Stimulated activated CD8-positive, alpha-beta memory T cell treated with anti-CD3 and anti-CD28 coated beads, Interleukin-4, amount 100 ng/mL, for 1 hour (primary cell): ENCODE results near the gene WDR33.
"Not testable (repeated sequence)": the region's sequence is repeated elsewhere in the genome, so short reads cannot be mapped to it uniquely, and the experiment has no call there.

Experiments used
- DNase-seq, 2 donors: peaks; one replicate each; pipeline ENCODE4 v3.0.0-alpha.2; 2020; ENCODE audit warnings: low read depth in 2 of 2, low spot score in 1 of 2

WDR33 gene

GRCh38 chr2:127769587-127769986 lies 41.4 kb downstream of the WDR33 start:
- DNase-seq: no peak

- no peak for DNase-seq
Observed at GRCh38 chr2:127768775-127769479, 42.0 kb downstream of the WDR33 start.

- DNase-seq: no peak
Observed at GRCh38 chr2:127763776-127764175, 47.2 kb downstream of the WDR33 start.

DNA sequence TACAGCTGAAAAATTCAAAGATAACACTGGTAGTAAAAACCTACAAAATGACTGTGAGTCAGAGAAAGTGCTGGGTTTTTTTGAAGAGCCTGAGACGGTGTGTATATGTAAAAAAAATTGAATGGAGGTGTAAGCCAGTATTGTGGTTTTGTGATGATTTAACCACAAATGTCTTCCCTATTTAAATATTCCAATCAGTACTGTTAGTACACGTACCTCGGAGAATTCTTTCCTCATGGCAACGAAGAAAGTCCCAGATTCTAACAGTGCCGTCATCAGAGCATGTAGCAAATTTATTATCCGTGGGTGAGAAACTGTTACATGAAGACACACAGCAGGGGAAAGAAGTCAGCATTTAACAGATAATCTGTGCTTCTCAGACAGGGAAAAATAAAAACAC lies 48.1 kb downstream of the WDR33 start:
- no peak for DNase-seq

DNA sequence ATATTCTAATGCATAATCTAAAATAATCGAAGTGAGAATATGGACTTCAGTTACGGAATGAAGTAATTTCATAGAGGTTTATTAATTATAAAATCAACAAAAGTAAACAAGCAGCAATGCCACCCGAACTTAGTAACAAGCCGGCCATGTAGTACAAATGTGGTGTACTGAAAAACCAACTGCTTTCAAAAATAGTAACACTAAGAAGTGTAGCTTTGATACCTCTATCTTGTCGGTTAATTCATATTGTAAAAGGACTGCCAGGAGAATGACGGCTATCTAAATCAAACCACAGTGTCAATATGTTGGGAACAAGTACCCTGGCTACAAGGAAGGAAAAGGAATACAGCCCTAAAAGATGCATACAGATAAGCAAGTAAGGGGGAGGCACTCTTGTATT lies 48.5 kb downstream of the WDR33 start:
- DNase-seq: no peak

- DNase-seq: no peak
Observed at GRCh38 chr2:127759931-127760330, 51.0 kb downstream of the WDR33 start.

DNA sequence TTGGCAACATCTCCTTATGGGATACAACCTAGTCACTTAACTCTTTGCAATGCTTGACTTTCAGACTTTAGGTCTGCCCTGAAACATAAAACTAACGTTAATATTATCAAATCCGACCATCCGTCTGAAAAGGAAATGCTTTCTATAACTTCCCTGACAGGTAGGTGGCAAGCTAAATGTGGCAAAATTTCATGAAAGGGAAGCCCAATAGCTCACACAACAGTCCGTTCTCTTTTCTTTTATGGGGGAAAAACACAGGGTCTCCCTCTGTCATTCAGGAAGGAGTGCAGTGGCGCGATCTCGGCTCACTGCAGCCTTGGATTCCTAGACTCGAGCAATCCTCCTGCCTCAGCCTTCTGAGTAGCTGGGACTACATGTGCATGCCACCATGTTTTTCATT lies 56.8 kb downstream of the WDR33 start:
- DNase-seq: no peak

DNA sequence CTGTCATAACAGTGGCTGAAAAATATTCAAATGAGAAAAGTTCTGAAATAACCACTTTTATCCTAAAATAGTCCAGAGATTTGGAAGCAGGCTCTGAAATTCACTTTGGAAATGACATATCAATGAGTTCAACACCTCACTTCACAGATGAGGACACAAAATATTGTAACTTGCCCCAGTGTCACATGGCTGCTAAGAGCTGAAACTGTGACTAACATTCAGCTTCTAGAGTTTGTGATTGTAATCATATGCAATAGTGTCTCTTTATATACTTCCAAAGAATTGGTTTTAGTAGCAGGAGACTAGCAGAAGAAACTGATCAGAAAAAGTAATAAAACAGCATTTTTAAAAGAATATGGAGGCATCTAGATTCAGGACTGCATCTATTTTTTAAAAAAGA lies 57.6 kb downstream of the WDR33 start:
- no peak for DNase-seq

DNA sequence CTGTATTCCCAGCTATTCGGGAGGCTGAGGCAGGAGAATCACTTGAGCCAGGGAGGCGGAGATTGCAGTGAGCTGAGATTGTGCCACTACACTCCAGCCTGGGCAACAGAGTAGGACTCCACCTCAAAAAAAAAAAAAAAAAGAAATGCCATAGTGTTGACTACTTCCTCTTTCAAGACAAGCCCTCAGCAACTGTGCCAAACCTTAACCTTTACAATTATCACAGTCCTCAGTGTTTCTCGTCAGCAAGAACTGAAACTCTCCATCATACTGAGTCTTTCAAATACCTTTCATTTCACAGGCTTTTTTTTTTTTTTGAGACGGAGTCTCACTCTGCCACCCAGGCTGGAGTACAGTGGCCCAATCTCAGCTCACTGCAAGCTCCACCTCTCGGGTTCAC lies 61.4 kb downstream of the WDR33 start:
- DNase-seq: not testable (repeated sequence)

DNA sequence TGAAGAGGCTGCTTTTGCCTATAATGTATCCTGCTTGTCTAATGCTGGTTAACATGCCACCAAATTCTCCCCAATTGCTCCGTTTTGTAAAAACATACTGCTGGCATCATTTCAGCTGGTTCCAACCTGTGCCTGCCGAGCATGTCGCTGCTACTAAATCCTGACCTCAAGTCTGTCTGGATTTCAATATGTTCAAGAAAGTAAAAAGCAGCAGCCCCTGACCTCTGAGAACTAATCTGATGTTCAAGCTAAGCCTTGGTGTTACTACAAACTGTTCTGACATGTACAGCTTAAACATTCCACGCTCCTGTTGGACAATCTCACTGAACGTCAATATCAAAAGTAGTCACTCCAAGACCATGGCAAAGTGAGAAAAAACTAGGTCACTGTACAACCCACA lies 63.4 kb downstream of the WDR33 start:
- no peak for DNase-seq

DNA sequence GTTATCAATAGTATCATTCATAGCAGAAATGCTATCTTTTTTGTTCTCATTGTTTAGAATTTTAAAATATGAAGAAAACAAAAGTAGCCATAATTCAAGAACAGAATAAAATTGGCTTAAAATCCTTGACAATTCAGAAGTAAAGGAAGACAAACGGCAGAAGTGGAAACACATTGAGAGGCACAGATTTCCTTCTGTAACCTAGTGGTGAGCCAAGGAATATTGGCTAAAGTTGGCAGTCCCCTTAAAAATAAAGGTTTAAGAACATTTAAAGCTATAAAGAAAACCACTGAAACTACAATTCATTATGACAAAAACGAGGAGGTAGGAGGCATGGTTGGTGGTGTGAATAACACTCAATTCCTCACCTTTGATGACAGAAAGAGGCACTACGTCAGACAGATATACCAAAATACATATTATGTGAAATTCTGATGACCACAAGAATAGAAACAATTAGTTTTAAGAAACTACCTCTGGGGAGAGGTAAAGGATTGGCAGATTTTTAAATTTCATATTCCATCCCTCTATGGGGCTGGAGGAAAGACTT lies 67.4 kb downstream of the WDR33 start:
- no peak for DNase-seq

- no peak for DNase-seq
Observed at GRCh38 chr2:127740665-127741288, 70.2 kb downstream of the WDR33 start.

- no peak for DNase-seq
Observed at GRCh38 chr2:127739800-127740199, 71.2 kb downstream of the WDR33 start.

DNA sequence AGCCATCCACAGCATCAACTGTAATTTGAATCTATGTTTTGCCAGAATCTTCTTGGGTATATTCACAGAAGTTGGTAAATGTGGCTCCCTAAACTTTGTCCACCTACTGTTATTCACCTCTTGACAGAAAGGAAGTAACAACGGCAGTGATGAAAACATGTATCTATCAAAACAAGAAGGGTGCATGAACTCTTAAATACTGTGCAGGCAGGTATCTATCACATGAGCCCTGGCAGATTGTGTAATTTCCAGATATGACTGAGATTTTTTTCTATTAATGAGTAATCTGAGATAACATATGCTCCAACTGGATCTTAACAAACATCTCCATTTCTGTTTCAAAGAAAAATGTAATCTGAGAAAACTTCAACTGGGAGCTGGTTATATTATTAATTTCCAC lies 73.1 kb downstream of the WDR33 start:
- no peak for DNase-seq

- no peak for DNase-seq
Observed at GRCh38 chr2:127735537-127736399, 75.2 kb downstream of the WDR33 start.

- no peak for DNase-seq
Observed at GRCh38 chr2:127735044-127735443, 75.9 kb downstream of the WDR33 start.

- DNase-seq: no peak
Observed at GRCh38 chr2:127733816-127734537, 77.0 kb downstream of the WDR33 start.

DNA sequence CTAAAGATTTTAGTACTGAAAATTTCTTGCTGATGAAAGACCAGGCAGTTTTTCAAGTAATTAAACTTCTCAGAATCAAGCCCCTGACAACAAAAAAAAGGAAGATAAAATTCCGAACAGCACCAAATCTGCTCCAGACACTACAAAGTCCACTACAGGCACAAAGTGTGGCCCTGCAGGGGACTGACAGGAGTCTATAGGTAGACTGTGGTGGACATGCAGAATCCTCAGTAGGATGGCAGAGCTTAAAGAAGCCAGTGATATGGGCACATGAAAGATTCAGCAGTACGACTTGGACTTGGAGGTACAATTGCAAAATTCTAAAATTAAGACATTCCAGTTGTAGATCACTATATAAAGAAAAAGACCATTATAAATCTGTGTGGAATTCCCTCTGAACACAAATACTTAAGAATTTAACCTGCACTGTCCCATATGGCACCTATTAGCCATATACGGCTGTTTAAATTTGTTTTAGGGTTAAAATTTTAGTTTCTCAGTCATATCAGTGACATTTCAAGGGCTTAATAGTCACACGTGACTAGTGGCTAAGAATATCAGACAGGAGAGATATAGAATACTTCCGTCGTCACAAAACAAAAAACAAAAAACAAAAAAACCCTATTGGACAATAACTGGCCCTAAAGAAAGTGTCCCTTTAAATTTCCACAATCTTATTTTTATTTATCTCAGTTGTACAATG lies 77.7 kb downstream of the WDR33 start:
- DNase-seq: no peak

DNA sequence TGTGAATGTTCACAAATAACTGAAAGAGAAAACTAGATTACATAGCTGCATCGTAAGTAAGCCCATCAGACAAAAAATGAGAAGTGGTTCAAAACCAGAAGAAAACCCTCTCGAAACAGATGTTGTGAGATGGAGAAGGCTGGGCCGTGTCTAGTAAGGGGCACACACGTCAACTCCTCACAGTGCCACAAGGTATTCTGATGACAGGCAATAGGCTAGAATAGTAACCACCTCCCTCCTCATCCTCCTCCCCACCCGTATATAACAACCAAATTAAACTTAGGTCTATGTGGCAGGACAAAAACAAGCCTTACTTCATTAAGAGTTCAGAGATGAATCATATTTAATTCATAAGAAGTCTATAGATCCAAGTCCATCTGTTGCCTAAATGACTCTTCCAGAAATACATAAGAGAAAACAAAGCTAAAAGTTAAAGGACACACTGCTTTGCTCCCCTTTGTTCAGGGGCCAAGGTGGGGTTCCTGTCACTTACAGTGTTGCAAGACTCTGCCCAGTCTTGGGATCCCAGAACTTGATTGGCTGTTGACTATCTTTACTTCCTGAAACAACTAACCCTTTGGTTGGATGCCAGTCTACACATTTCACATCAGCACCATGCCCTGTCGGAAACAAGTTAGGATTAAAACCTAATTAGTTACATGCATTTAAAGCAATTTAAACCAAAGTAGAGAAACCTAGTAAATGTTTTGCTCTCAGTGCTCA lies 84.7 kb downstream of the WDR33 start:
- no peak for DNase-seq

GRCh38 chr2:127722807-127723206 lies 88.2 kb downstream of the WDR33 start:
- no peak for DNase-seq
